IMR-90 (cell line): ENCODE data around the gene SLC27A4. TPM values are rescaled to one million over a fixed set of nuclear protein-coding genes. Genes with fewer than 3 reads are reported as not detected.

Source experiments
- ATAC-seq: fragments of 200-7000 bp; cut with Tn5 transposase; 2 replicates; pipeline ENCODE4 v1.9.1; 2020; ENCODE audit warnings: low read depth, mild to moderate bottlenecking, moderate library complexity
- BruUV-seq: library from RNA; stranded (reverse); fragments of 400-500 nt; replicated peaks from 2 replicates; lab custom pipeline; 2021; lab: Mats Ljungman, UMichigan
- CTCF ChIA-PET: fragments of 300-600 bp; formaldehyde crosslinking; extraction: SDS; loops from one replicate; lab custom pipeline; 2021; ENCODE audit warnings: antibody characterized with exemption; lab: Yijun Ruan, JAX
- POLR2A ChIA-PET: fragments of 300-600 bp; sonication (Branson Sonifier 250); formaldehyde crosslinking; loops from one replicate; lab custom pipeline; 2022; ENCODE audit warnings: antibody characterized with exemption; ENCODE audit not compliant: unreplicated experiment; lab: Charles Lee
- DNase-seq: peaks from one replicate; pipeline ENCODE4 v3.0.0; 2013
- H2AFZ ChIP-seq: replicated peaks from 2 replicates; pipeline ENCODE3; 2013; ENCODE audit warnings: low read length, mild to moderate bottlenecking; ENCODE audit not compliant: poor library complexity
- H2AK5ac ChIP-seq: 2 replicates; pipeline ENCODE4 v1.6.1; 2013; ENCODE audit warnings: low read depth, low read length, inconsistent platforms
- H2AK9ac ChIP-seq: replicated peaks from 2 replicates; pipeline ENCODE3; 2013; ENCODE audit warnings: mild to moderate bottlenecking, low read depth, low read length, moderate library complexity; ENCODE audit not compliant: poor library complexity
- H2BK120ac ChIP-seq: 2 replicates; pipeline ENCODE4 v1.6.1; 2013; ENCODE audit warnings: low read depth, low read length, inconsistent platforms
- H2BK15ac ChIP-seq: 3 replicates; pipeline ENCODE4 v1.6.1; 2013; ENCODE audit warnings: low read depth, low read length, inconsistent platforms
- H2BK20ac ChIP-seq: 2 replicates; pipeline ENCODE4 v1.6.1; 2013; ENCODE audit warnings: low read depth, mild to moderate bottlenecking, inconsistent platforms, low read length, moderate library complexity
- H2BK5ac ChIP-seq: 2 replicates; pipeline ENCODE4 v1.6.1; 2013; ENCODE audit warnings: mild to moderate bottlenecking, low read depth, low read length, inconsistent platforms; ENCODE audit not compliant: poor library complexity, severe bottlenecking
- H3K14ac ChIP-seq: replicated peaks from 2 replicates; pipeline ENCODE4 v1.6.1; 2013; ENCODE audit warnings: low read depth, low read length, inconsistent platforms
- H3K18ac ChIP-seq: 2 replicates; pipeline ENCODE4 v1.6.1; 2013; ENCODE audit warnings: low read depth, low read length, control low read depth
- H3K23ac ChIP-seq: 2 replicates; pipeline ENCODE4 v1.6.1; 2013; ENCODE audit warnings: low read depth, low read length, inconsistent platforms
- H3K27ac ChIP-seq: 2 replicates; pipeline ENCODE4 v1.5.1; 2013; ENCODE audit warnings: mild to moderate bottlenecking, control low read depth, low read length; ENCODE audit not compliant: insufficient read depth
- H3K27me3 ChIP-seq: 2 replicates; pipeline ENCODE4 v1.6.1; 2013; ENCODE audit warnings: low read length; ENCODE audit not compliant: control insufficient read depth, insufficient read depth
- H3K36me3 ChIP-seq: 2 replicates; pipeline ENCODE4 v1.6.1; 2013; ENCODE audit warnings: low read length, mixed read lengths; ENCODE audit not compliant: control insufficient read depth, insufficient read depth
- H3K4ac ChIP-seq: 2 replicates; pipeline ENCODE4 v1.6.1; 2013; ENCODE audit warnings: low read depth, low read length, inconsistent platforms
- H3K4me1 ChIP-seq: 2 replicates; pipeline ENCODE4 v1.6.1; 2013; ENCODE audit warnings: low read length, mixed read lengths; ENCODE audit not compliant: control insufficient read depth, insufficient read depth
- H3K4me2 ChIP-seq: 2 replicates; pipeline ENCODE4 v1.6.1; 2013; ENCODE audit warnings: low read depth, mild to moderate bottlenecking, control low read depth, low read length, moderate library complexity
- H3K4me3 ChIP-seq: 2 replicates; pipeline ENCODE4 v1.5.1; 2013; ENCODE audit warnings: low read depth, mild to moderate bottlenecking, control low read depth, low read length, moderate library complexity; ENCODE audit not compliant: insufficient read depth
- H3K56ac ChIP-seq: 2 replicates; pipeline ENCODE4 v1.6.1; 2013; ENCODE audit warnings: low read length, inconsistent platforms; ENCODE audit not compliant: insufficient read depth; ENCODE audit errors: extremely low read depth
- H3K79me1 ChIP-seq, 2 experiments: 2 replicates each; pipeline ENCODE4 v1.6.1; 2013; ENCODE audit warnings: low read length in 2 of 2, inconsistent platforms in 1 of 2, low read depth in 1 of 2
- H3K9ac ChIP-seq: 2 replicates; pipeline ENCODE4 v1.6.1; 2013; ENCODE audit warnings: low read depth, low read length, control low read depth
- H3K9me1 ChIP-seq: 2 replicates; pipeline ENCODE4 v1.6.1; 2013; ENCODE audit warnings: low read length, inconsistent platforms; ENCODE audit not compliant: insufficient read depth
- H3K9me3 ChIP-seq: 2 replicates; pipeline ENCODE4 v1.6.1; 2013; ENCODE audit warnings: low read length; ENCODE audit not compliant: control insufficient read depth, insufficient read depth
- H4K20me1 ChIP-seq: 2 replicates; pipeline ENCODE4 v1.6.1; 2013; ENCODE audit warnings: low read length, inconsistent platforms; ENCODE audit not compliant: insufficient read depth
- H4K5ac ChIP-seq: 2 replicates; pipeline ENCODE4 v1.6.1; 2013; ENCODE audit warnings: mild to moderate bottlenecking, low read depth, low read length, control low read depth
- H4K8ac ChIP-seq, 2 experiments: 2 replicates each; pipeline ENCODE4 v1.6.1; 2013; ENCODE audit warnings: low read depth in 2 of 2, low read length in 2 of 2, control low read depth in 1 of 2, inconsistent platforms in 1 of 2
- H4K91ac ChIP-seq: 2 replicates; pipeline ENCODE4 v1.6.1; 2013; ENCODE audit warnings: low read depth, low read length, inconsistent platforms; ENCODE audit not compliant: insufficient read depth
- BHLHE40 ChIP-seq: fragments of 150-350 bp; IDR thresholded peaks from 2 replicates; pipeline ENCODE4 v1.6.1; 2016; ENCODE audit warnings: mild to moderate bottlenecking, low read depth, low read length
- CEBPB ChIP-seq: IDR thresholded peaks from 2 replicates; pipeline ENCODE4 v1.6.1; 2012; ENCODE audit warnings: low read depth, low read length, improper control_type of control experiment
- CHD1 ChIP-seq: IDR thresholded peaks from 2 replicates; pipeline ENCODE4 v1.6.1; 2012; ENCODE audit warnings: low read depth, low read length, improper control_type of control experiment
- CTCF ChIP-seq: conservative IDR thresholded peaks from 2 replicates; pipeline ENCODE4 v1.5.1; 2012; ENCODE audit warnings: mild to moderate bottlenecking, low read depth, low read length, improper control_type of control experiment
- ELK1 ChIP-seq: fragments of 150-350 bp; IDR thresholded peaks from 2 replicates; pipeline ENCODE4 v1.6.1; 2016; ENCODE audit warnings: low read depth, mild to moderate bottlenecking, low read length, moderate library complexity, borderline replicate concordance
- FOS ChIP-seq: fragments of 150-350 bp; IDR thresholded peaks from 2 replicates; pipeline ENCODE4 v1.6.1; 2016; ENCODE audit warnings: low read depth, low read length
- MAFK ChIP-seq: IDR thresholded peaks from 2 replicates; pipeline ENCODE4 v1.6.1; 2012; ENCODE audit warnings: low read depth, low read length, improper control_type of control experiment
- MAZ ChIP-seq: IDR thresholded peaks from 2 replicates; pipeline ENCODE4 v1.6.1; 2012; ENCODE audit warnings: low read depth, mild to moderate bottlenecking, low read length, improper control_type of control experiment, moderate library complexity, borderline replicate concordance
- MXI1 ChIP-seq: IDR thresholded peaks from 2 replicates; pipeline ENCODE4 v1.6.1; 2012; ENCODE audit warnings: low read depth, mild to moderate bottlenecking, low read length, moderate library complexity, borderline replicate concordance
- NFE2L2 ChIP-seq: fragments of 150-350 bp; IDR thresholded peaks from 2 replicates; pipeline ENCODE4 v1.6.1; 2016; ENCODE audit warnings: low read depth, mild to moderate bottlenecking, low read length
- POLR2A ChIP-seq: IDR thresholded peaks from 2 replicates; pipeline ENCODE4 v1.6.1; 2012; ENCODE audit warnings: mild to moderate bottlenecking, low read depth, low read length
- RAD21 ChIP-seq: IDR thresholded peaks from 2 replicates; pipeline ENCODE4 v1.6.1; 2012; ENCODE audit warnings: low read length, improper control_type of control experiment
- RCOR1 ChIP-seq: IDR thresholded peaks from 2 replicates; pipeline ENCODE4 v1.6.1; 2012; ENCODE audit warnings: mild to moderate bottlenecking, low read length, improper control_type of control experiment; ENCODE audit not compliant: insufficient replicate concordance
- RFX5 ChIP-seq: IDR thresholded peaks from 2 replicates; pipeline ENCODE4 v1.8.0; 2012; ENCODE audit warnings: low read depth, mild to moderate bottlenecking, low read length, moderate library complexity
- SMC3 ChIP-seq: fragments of 150-350 bp; IDR thresholded peaks from 2 replicates; pipeline ENCODE4 v1.6.1; 2016; ENCODE audit warnings: low read depth, mild to moderate bottlenecking, antibody characterized with exemption, low read length, moderate library complexity
- USF2 ChIP-seq: fragments of 150-350 bp; IDR thresholded peaks from 2 replicates; pipeline ENCODE4 v1.6.1; 2017; ENCODE audit warnings: mild to moderate bottlenecking, antibody characterized with exemption, low read length, low read depth
- WGBS, 2 experiments: methylation state at CpG; one replicate each; pipeline versions ENCODE4 v1.1.5 to v1.1.7; 2013; ENCODE audit warnings: missing lambda C conversion rate in 2 of 2; ENCODE audit not compliant: insufficient read length in 1 of 2; ENCODE audit errors: extremely low coverage in 2 of 2; 5-methylcytosine and 5-hydroxymethylcytosine counted together
- dilution Hi-C: fragments of 300-500 bp; cut with HindIII; formaldehyde crosslinking; loops from one replicate; pipeline ENCODE4 v1.14.3; 2018; ENCODE audit warnings: low sequenced_read_pairs; ENCODE audit not compliant: unreplicated experiment
- in situ Hi-C: fragments of 300-500 bp; cut with MboI; formaldehyde crosslinking; loops from 3 replicates; pipeline ENCODE4 v1.14.3; 2019; ENCODE audit warnings: low sequenced_read_pairs, inconsistent platforms, mixed read lengths
- intact Hi-C: fragments of 100-400 bp; cut with micrococcal nuclease; formaldehyde crosslinking; loops from 2 replicates; pipeline ENCODE4 v1.10.0; 2022
- polyA plus RNA-seq, 3 experiments: library from polyadenylated mRNA; depleted of rRNA; stranded (reverse); fragments of >200 nt; gene quantifications; 2 replicates each; pipeline ENCODE4 v1.2.3, GENCODE V29; 2012; ENCODE audit warnings: low replicate concordance in 1 of 3
- total RNA-seq: library from RNA; depleted of rRNA; stranded (reverse); fragments of >200 nt; gene quantifications from 2 replicates; pipeline ENCODE4 v1.2.3, GENCODE V29; 2012

The SLC27A4 gene
- total and polyA plus RNA-seq, 2 of the 4 experiments (the other 2 are of a cell fraction) = 9.7 to 13.7 TPM

GRCh38 chr9:128382261-128382660 lies 41.9 kb downstream of the SLC27A4 start:
- Histone ChIP-seq H3K4me2 (no peak overlapping the region), H3K56ac (no peak overlapping the region), H4K91ac (no peak overlapping the region), H2BK5ac (no peak overlapping the region), H3K4me1 (no peaks in the 10 kb centered on the region), H3K27me3 (no peaks in the 10 kb centered on the region), H3K4ac (no peak overlapping the region), H3K14ac (no peak overlapping the region), H4K20me1 (peaks cover 11% of the 10 kb centered on the region; the same call in 1 of the 2 replicates), H3K9me3 (no peaks in the 10 kb centered on the region), H2AK5ac (no peak overlapping the region), H2AFZ (no peak overlapping the region), H3K9ac (no peak overlapping the region), H3K79me1 (peaks cover 15 to 63% of the 10 kb centered on the region in 2 experiments), H2BK15ac (no peak overlapping the region), H3K18ac (no peak overlapping the region), H3K36me3 (peaks cover 32% of the 10 kb centered on the region), H3K9me1 (peaks cover 7% of the 10 kb centered on the region; the same call in 1 of the 2 replicates), H2AK9ac (no peak overlapping the region), H3K27ac (no peak overlapping the region), H2BK120ac (no peak overlapping the region), H4K5ac (no peak overlapping the region), H2BK20ac (no peak overlapping the region), H4K8ac (no peak overlapping the region), H3K4me3 (no peak overlapping the region), H3K23ac (no peak overlapping the region)
- WGBS, 2 experiments = no CpG with 5 or more reads among the region's 6 CpGs
- ChIA-PET POLR2A (no interaction called here), CTCF (no interaction called here)
- dilution Hi-C loops (no loop called here), intact Hi-C loops (no loop called here), in situ Hi-C loops (no loop called here)
- DNase-seq = no peak
- no peak for ATAC-seq
- BruUV-seq = no TSS peak
- no peak for TF ChIP-seq POLR2A
- TF ChIP-seq NFE2L2 = no peak
- no peak for TF ChIP-seq ELK1
- no peak for TF ChIP-seq CEBPB
- TF ChIP-seq BHLHE40 = no peak
- TF ChIP-seq CHD1 = no peak
- no peak for TF ChIP-seq RCOR1
- no peak for TF ChIP-seq USF2
- TF ChIP-seq RFX5 = no peak
- no peak for TF ChIP-seq MXI1
- TF ChIP-seq CTCF = no peak
- TF ChIP-seq FOS = no peak
- no peak for TF ChIP-seq RAD21
- TF ChIP-seq MAZ = no peak
- TF ChIP-seq MAFK = no peak
- TF ChIP-seq SMC3 = no peak
